Tibial nerve (tissue), 4 donors: ENCODE measurements around the gene RFPL4A. TPM values are rescaled to one million over a fixed set of nuclear protein-coding genes. Genes with fewer than 3 reads are reported as not detected.

ENCODE experiments used
- DNase-seq, 2 donors: peaks; one replicate each; pipeline ENCODE4 v3.0.0-alpha.2; 2019; ENCODE audit warnings: low spot score in 2 of 2
- H3K27ac ChIP-seq, 4 donors: fragments of 200-600 bp; sonication (generic) in 3 of 4; one replicate each; pipeline ENCODE4 v1.5.1; 2017 to 2019; ENCODE audit warnings: mild to moderate bottlenecking in 1 of 4
- H3K27me3 ChIP-seq, 2 donors: fragments of 200-600 bp; sonication (generic) in 1 of 2; one replicate each; pipeline versions ENCODE4 v1.5.1 to v1.6.0; 2017 to 2019
- H3K36me3 ChIP-seq, 3 donors: fragments of 200-600 bp; sonication (generic); one replicate each; pipeline ENCODE4 v1.5.1; 2018 to 2019
- H3K4me1 ChIP-seq, 4 donors: fragments of 200-600 bp; sonication (generic) in 3 of 4; one replicate each; pipeline ENCODE4 v1.5.1; 2017 to 2019
- H3K4me3 ChIP-seq, 4 donors: fragments of 200-600 bp; sonication (generic) in 3 of 4; one replicate each; pipeline ENCODE4 v1.5.1; 2017 to 2019; ENCODE audit warnings: mild to moderate bottlenecking in 1 of 4, moderate library complexity in 1 of 4
- H3K9me3 ChIP-seq, 4 donors: fragments of 200-600 bp; sonication (generic) in 3 of 4; one replicate each; pipeline ENCODE4 v1.5.1; 2017 to 2019
- CTCF ChIP-seq, 5 experiments: fragments of 200-600 bp in 3 of 5; fragments of 450-650 bp in 2 of 5; sonication (generic) in 3 of 5; IDR thresholded peaks; one replicate each; pipeline ENCODE4 v1.5.1; 2016 to 2019; ENCODE audit warnings: antibody characterized with exemption in 5 of 5, mild to moderate bottlenecking in 3 of 5, moderate library complexity in 2 of 5
- EP300 ChIP-seq, 2 donors: sonication (generic); formaldehyde crosslinking; IDR thresholded peaks; one replicate each; pipeline ENCODE4 v1.6.1; 2017; ENCODE audit warnings: antibody characterized with exemption in 2 of 2, mild to moderate bottlenecking in 1 of 2
- POLR2A ChIP-seq, 2 donors: fragments of 450-650 bp; IDR thresholded peaks; one replicate each; pipeline ENCODE4 v1.6.1; 2017; ENCODE audit warnings: antibody characterized with exemption in 2 of 2, mild to moderate bottlenecking in 2 of 2, moderate library complexity in 2 of 2
- WGBS, 2 donors: methylation state at CpG; one replicate each; pipeline ENCODE4 v1.1.5; 2018; 5-methylcytosine and 5-hydroxymethylcytosine counted together
- total RNA-seq, 4 donors: library from RNA; depleted of rRNA; stranded (reverse); fragments of >200 nt; gene quantifications; one replicate each; pipeline ENCODE4 v1.1.0, GENCODE V29; 2016

Gene RFPL4A
- total RNA-seq, 4 donors from 2014 or later: 1.2 TPM; not detected in 3

- WGBS, 2 donors: 81 to 88% methylated on average over 16 of the region's 16 CpGs
- Histone ChIP-seq H3K36me3 (no peaks in the 10 kb centered on the region), H3K4me1 (no peaks in the 10 kb centered on the region), H3K27me3 (no peaks in the 10 kb centered on the region), H3K9me3 (peaks cover 0 to 4% (median 0%) of the 10 kb centered on the region in 4 donors), H3K4me3 (no peak overlapping the region), H3K27ac (no peak overlapping the region)
- TF ChIP-seq EP300 (IDR thresholded peaks at IDR 0.05) (no peak), CTCF (IDR thresholded peaks at IDR 0.05) (no peak), POLR2A (IDR thresholded peaks at IDR 0.05) (no peak)
- DNase-seq: no peak
These were observed 19.4 kb downstream of the RFPL4A start for GRCh38 chr19:55778331-55778730.

- Histone ChIP-seq H3K9me3 (peaks cover 0 to 4% (median 0%) of the 10 kb centered on the region in 4 donors), H3K27ac (no peak overlapping the region), H3K36me3 (no peaks in the 10 kb centered on the region), H3K4me3 (no peak overlapping the region), H3K4me1 (no peaks in the 10 kb centered on the region), H3K27me3 (no peaks in the 10 kb centered on the region)
- no peak for DNase-seq
- TF ChIP-seq EP300 (IDR thresholded peaks at IDR 0.05) (no peak), POLR2A (IDR thresholded peaks at IDR 0.05) (no peak), CTCF (IDR thresholded peaks at IDR 0.05) (no peak)
- WGBS, 2 donors: 77 to 80% methylated on average over 5 of the region's 5 CpGs
These were observed 22.2 kb downstream of the RFPL4A start for GRCh38 chr19:55781112-55781511.

- H3K27ac ChIP-seq: no peak overlapping the region
- no peaks in the 10 kb centered on the region for H3K4me1 ChIP-seq
- H3K4me3 ChIP-seq: no peak overlapping the region
- H3K9me3 ChIP-seq: peaks cover 0 to 4% (median 0%) of the 10 kb centered on the region in 4 donors
- H3K36me3 ChIP-seq: no peaks in the 10 kb centered on the region
- TF ChIP-seq CTCF (IDR thresholded peaks at IDR 0.05) (no peak), EP300 (IDR thresholded peaks at IDR 0.05) (no peak)
- 89% methylated on average over 11 of the region's 11 CpGs for WGBS, 2 donors
- DNase-seq: no peak
- no peaks in the 10 kb centered on the region for H3K27me3 ChIP-seq
These were observed 36.1 kb downstream of the RFPL4A start for GRCh38 chr19:55795021-55795420.

GRCh38 chr19:55801416-55801815 is 42.5 kb downstream of the RFPL4A start:
- 64 to 73% methylated on average over 7 of the region's 7 CpGs for WGBS, 2 donors
- no peak overlapping the region for H3K4me3 ChIP-seq
- H3K27ac ChIP-seq: no peak overlapping the region
- H3K4me1 ChIP-seq: no peaks in the 10 kb centered on the region
- H3K27me3 ChIP-seq: no peaks in the 10 kb centered on the region
- H3K9me3 ChIP-seq: peaks cover 0 to 26% (median 0%) of the 10 kb centered on the region in 4 donors
- no peak for DNase-seq
- TF ChIP-seq EP300 (IDR thresholded peaks at IDR 0.05) (no peak), POLR2A (IDR thresholded peaks at IDR 0.05) (no peak), CTCF (IDR thresholded peaks at IDR 0.05) (no peak)
- no peaks in the 10 kb centered on the region for H3K36me3 ChIP-seq

GRCh38 chr19:55802281-55802680 is 43.4 kb downstream of the RFPL4A start:
- Histone ChIP-seq H3K4me1 (no peaks in the 10 kb centered on the region), H3K27me3 (no peaks in the 10 kb centered on the region), H3K4me3 (no peak overlapping the region), H3K9me3 (peaks cover 0 to 32% (median 0%) of the 10 kb centered on the region in 4 donors), H3K36me3 (no peaks in the 10 kb centered on the region), H3K27ac (no peak overlapping the region)
- 87 to 90% methylated on average over 2 of the region's 2 CpGs for WGBS, 2 donors
- no peak for TF ChIP-seq POLR2A (IDR thresholded peaks at IDR 0.05)
- no peak for DNase-seq
